GM21423 (cell line): Measurements from ENCODE around the gene KCTD5.
"Not testable (repeated sequence)": the region's sequence is repeated elsewhere in the genome, so short reads cannot be mapped to it uniquely, and the experiment has no call there.

Source experiments
- ATAC-seq: cut with Tn5 transposase; IDR thresholded peaks from one replicate; pipeline ENCODE4 v1.9.1; 2021; ENCODE audit warnings: mild to moderate bottlenecking, moderate library complexity; ENCODE audit not compliant: unreplicated experiment

Gene KCTD5, protein sequence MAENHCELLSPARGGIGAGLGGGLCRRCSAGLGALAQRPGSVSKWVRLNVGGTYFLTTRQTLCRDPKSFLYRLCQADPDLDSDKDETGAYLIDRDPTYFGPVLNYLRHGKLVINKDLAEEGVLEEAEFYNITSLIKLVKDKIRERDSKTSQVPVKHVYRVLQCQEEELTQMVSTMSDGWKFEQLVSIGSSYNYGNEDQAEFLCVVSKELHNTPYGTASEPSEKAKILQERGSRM

DNA sequence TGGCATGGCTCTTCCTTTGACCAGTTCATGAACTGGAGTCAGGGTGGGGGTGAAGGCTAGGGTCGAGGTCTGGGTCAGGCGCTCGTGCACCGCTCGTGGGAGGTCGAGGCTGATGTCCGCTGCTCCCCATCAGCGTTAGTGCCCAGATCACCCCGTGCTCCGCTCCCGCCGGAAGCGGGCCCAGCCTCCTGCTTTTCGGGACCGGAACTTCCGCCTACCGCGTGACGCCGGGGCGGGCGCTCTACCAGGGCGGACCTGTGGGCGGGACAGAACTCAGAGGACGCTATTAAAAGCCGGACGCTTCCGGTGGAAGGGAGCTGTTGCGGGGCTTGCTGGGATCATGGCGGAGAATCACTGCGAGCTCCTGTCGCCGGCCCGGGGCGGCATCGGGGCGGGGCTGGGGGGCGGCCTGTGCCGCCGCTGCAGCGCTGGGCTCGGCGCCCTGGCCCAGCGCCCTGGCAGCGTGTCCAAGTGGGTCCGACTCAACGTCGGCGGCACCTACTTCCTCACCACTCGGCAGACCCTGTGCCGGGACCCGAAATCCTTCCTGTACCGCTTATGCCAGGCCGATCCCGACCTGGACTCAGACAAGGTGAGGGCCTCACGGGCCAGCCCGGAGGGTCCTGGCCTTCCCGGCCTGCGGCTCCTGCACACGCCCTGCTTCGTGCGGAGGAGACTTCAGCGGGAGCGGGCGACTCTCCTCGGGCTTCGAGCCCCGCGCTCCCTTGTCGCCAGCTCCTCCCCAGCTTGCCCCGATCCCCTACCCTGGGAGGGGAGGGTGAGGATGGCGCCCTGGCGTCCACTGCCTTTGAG lies at the start of gene KCTD5:
KCTD5 (plus strand) TSS at position 315 of the 813 bp plus-strand sequence; CDS start at position 341, 26 bp downstream.
- ATAC-seq = peak; percentile 57

DNA sequence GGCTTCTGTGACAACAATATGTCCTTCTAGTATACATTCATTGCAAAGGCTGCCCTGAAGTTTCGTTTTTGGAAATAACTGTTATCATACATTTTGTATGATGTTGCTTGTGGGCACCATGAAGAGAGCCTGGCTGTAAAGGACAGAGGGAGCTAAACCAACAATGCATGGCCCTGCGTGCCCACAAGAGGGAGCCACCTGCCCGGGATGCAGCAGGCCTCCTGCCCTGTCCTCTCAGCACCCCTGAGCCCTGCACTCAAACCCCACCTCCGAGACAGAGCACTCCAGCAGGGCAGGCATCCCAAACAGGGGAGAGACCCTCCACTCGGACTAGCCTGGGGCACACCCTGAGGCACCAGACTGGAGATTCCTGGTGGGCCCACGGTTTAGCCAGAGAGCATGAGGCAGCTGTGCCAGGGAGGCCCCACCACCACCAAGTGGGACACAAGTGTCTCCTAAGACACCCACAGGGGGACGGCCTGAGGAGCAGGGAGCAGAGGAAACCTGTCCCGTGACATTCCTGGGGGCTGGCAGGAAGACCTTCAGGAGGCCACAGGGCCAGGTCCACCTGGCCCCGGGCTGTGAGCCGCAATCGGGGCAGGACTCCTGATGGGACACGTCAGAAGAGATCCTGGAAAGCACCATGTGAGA lies 43.1 kb upstream of the KCTD5 start:
- not testable (repeated sequence) for ATAC-seq

DNA sequence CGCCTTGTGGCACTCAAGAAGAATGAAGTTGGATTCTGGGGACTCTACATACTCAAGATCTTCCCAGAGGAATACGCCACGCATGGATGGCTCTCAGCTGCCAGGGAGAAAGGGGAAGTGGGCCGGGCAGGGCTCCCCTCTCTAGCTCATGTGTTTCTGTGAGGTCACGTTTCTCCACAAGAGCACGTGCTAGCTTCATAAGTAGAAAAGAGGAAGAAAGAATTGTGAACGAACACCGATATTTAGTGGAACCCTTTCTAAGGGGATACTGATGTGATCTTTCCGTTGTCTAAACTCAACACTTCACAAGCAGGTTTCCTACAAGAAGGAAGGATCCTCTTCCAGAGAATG lies 42.6 kb upstream of the KCTD5 start:
- ATAC-seq = not testable (repeated sequence)

DNA sequence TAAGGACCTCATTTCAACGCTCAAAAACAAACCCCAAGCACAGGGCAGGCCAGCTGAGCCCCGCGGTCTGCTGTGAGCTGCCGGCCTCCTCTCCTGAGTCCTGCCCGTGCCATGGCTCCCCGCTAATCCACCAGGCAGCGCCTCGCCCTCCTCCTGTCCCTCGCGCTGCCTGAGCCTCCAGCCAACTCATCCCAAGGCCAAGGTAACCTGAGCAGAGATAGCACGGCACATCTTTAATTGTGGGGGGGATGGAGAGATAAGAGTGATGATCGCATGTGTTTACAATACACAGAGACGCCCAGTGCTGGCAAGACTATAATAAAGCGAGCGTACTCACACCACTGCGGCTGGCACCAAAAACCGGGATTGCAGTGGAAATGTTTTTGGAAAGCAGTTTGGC lies 39.8 kb upstream of the KCTD5 start:
- not testable (repeated sequence) for ATAC-seq

DNA sequence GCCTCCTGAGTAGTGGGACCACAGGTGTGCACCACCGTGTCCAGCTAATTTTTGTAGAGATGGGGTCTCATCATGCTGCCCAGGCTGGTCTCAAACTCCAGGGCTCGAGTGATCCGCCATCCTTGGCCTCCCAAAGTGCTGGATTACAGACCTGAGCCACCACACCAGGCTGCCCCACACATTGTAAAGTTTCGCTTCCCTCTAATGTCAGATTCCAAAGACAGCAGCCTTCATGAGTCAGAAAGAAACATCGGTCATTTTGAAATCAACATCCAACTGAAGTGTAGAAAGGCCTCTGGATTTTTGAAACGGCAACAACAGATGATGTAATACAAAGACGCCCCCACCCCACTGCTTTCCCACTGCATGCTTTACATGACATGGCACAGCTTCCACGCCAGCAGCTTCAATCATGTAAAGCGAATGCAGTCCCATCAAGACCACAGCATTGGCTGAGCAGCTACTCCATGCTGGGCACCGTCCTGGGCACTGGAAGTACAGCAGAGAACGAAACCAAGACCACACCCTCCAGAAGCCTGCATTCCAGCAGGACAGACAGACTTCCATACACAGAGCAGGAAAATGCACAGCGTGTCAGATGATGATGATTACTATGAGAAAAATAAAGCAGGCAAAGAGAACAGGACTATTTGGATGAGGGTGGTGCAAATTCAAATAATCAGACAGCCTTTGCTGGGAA lies 37.4 kb upstream of the KCTD5 start:
- ATAC-seq = not testable (repeated sequence)

DNA sequence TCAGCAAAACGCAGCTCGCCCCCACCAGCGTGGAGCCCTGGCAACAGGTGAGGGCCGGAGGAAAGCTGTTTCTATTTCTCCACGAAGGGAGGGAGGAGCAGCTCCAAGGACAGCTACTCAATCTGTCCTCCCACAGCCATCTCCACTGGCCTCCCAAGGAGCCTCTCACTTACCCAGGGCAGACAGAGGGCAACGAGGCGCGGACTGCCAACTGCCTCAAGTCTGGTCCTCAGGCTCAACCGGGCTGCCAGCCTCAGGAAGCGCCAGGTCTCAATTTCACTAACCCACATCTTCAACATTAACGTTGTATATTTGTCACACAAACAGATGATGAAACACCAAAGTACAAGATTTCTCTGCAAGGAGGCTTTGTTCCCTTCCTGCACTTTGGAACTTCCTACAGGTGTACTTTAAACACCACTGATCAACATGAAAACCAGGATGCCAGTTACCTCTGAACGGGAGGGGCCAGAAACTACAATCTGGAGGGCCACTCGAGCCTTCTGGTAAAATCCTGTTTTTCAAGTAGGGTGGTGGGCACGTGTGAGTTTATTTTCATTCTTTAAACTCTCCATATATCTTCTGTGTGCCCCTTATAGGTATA lies 31.0 kb upstream of the KCTD5 start:
- ATAC-seq = not testable (repeated sequence)

DNA sequence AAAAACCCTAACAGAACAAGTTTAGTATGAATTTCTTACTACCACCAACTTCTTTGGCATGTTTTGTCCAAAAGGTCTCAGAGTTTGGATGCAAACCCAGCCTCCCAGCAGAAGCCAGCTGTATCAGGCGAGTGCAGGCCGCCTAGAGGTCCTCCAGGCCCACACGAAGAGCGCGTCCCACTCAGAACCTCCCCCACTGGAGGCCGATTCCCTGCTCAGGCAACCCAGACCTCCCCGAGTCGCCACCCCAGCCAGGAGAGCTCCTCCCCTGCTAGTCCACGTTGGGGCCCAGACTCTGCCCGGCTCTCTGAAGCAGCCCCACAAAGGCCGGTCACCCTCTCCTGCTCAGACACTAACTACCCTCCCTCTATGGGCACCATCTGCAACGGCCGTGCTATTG lies 28.4 kb upstream of the KCTD5 start:
- not testable (repeated sequence) for ATAC-seq

DNA sequence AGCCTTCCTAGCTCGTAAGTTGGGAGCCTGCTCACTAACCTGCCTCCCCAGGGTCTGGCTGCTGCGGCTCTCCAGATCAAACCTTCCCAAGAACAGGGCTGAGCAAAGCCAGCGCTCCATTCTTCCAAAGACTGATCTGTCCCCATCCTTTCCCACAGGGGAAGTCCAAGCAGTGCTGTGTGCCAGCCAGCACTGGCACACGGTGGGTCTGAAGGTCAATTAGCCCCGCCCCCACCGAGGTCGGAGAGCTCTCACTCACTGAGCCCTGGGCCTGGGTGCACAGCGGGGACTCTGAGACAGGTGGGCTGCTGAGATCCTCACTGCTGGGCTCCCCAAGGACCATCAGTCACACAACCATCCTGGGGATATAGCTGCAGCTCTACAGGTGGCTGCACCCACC lies 27.4 kb upstream of the KCTD5 start:
- not testable (repeated sequence) for ATAC-seq

DNA sequence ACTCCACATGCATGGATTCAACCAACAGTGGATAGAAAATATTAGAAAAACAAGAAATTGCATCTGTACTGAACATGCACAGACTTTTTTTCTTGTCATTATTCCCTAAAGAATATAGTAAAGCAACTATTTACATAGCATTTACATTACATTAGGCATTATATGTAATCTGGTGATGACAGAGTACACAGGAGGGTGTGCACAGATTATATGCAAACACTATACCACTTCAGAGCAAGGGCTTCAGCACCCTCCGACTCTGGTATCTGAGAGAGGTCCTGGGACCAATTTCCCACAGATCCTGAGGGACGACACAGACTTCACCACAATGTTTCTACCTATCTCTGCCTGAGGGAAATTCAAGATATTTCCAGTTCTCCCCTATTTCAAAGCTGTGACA lies 25.3 kb upstream of the KCTD5 start:
- no peak for ATAC-seq

DNA sequence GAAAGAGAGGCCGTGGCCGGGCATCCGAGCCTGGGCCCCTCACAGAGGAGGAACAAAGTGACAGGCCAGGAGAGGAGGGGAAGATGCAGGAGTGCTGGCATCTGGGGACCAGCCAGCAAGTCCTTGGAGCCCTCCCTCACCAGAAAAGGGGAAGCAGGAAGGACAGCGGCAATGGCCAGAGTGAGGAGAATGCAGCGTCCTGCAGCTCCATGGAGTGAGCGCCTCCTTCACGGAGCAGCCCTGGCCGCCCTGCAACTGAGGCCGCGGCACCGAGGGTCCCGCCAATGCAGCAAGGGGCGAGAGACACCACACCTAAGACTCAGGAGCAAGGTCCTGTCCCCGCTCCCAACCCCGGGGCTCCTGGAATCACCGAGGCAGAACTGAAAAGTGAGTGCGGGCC lies 24.5 kb upstream of the KCTD5 start:
- ATAC-seq = not testable (repeated sequence)

DNA sequence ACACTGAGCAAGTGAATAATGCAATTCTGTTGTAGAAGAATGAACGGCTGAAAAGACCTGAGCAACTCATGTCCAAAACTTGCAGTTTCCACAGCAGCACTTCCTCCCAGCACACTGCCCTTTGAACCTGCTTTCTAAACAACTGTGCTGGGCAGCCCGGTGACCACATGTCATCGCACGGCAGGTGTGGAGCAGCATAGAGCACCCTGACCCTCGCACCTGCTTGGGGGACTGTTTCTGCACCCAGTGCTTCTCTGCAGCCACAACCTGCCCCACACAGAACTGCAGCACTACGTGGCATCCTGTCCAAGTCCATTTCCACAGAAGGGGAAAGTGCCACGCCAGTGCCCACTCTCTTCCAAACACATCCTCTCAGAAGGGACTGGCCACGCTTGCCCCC lies 22.8 kb upstream of the KCTD5 start:
- ATAC-seq = not testable (repeated sequence)

DNA sequence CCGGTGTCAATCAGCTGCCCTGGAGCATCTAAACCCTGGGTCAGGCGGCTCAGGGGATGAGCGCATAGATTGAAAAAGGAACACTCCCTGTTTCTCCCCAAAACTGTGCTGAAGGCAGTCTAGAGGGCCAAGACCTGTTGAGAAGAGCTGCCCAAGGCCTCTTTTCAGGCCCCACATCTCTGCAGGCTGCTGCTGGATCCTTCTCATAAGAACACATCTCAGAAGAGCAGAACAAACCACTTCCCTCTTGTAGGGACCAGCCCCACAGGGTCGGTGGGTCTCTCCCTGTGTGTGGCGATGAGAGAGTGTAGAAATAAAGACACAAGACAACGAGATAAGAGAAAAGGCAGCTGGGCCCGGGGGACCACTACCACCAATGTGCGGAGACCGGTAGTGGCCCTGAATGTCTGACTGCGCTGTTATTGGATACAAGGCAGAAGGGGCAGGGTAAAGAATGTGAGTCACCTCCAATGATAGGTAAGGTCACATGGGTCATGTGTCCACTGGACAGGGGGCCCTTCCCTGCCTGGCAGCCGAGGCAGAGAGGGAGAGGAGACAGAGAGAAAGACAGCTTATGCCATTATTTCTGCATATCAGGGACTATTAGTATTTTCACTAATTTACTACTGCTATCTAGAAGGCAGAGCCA lies 22.2 kb upstream of the KCTD5 start:
- not testable (repeated sequence) for ATAC-seq

DNA sequence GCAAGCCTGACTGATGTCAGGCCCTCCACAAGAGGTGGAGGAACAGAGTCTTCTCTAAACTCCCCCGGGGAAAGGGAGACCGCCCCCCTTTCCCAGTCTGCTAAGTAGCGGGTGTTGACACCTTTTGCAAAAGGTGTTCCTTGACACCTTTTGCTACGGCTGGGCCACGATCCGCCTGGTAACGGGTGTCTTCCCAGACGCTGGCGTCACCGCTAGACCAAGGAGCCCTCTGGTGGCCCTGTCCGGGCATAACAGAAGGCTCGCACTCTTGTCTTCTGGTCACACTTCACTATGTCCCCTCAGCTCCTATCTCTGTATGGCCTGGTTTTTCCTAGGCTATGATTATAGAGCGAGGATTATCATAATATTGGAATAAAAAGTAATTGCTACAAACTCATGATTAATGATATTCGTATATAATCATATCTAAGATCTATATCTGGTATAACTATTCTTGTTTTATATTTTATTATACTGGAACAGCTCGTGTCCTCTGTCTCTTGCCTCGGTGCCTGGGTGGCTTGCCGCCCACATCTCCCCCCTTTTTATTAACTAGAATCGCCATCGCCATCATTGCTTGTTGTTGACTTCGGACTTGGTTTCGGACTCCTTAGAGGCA lies 21.5 kb upstream of the KCTD5 start:
- not testable (repeated sequence) for ATAC-seq

DNA sequence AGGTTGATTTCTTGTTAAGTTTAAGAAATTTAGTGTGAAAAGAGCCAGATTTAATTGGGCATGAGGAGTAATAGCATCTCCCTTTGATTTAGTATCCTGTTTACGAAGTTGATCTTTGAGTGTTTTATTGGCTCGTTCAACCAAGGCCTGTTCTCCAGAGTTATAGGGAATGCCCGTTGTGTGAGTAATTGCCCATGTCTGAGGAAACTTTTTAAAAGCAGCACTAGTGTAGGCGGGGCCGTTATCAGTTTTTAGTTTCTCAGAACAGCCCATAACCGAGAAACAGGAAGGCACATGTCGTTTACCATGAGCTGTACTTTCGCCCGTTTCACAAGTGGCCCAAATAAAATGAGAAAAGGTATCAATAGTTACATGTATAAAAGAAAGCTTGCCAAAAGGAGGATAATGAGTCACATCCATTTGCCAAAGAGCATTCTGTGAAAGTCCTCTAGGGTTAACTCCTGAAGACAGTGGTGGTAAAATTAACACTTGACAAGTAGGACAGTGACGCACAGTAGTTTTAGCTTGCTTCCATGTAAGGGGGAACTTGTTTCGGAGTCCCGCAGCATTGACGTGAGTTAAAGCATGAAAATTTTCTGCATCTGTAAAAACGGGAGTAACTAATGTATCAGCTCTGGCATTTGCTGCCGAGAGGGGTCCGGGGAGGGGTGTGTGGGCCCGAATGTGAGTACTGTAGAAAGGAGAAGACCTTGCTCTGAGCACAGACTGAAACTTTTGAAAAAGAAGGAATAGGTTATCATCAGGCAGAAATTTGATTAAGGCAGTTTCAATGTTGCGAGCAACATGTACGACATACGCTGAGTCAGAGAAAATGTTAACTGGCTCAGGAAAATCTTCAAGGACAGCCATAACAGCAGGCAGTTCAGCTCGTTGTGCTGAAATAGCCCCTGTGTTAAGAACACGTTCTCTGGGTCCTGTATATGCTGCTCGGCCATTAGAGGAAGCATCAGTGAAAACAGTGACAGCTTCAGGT lies 18.5 kb upstream of the KCTD5 start:
- ATAC-seq = no peak

DNA sequence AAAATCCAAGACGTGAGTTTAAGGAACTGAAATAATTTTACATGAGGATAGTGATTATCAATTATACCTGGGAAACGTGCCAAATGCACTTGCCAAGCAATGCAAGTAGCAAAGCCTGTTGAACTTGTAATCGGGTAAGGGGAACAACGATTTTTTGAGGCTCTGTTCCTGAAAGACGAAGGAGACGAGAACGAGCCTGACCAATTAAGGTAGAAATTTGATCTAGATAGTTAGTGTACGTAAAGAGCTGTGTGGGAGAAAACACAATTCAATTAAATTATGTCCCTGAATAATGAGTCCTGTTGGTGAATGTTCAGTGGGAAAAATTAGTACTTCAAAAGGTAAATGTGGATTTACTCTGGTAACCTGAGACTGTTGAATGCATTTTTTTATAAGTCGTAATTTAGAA lies 17.7 kb upstream of the KCTD5 start:
- no peak for ATAC-seq

DNA sequence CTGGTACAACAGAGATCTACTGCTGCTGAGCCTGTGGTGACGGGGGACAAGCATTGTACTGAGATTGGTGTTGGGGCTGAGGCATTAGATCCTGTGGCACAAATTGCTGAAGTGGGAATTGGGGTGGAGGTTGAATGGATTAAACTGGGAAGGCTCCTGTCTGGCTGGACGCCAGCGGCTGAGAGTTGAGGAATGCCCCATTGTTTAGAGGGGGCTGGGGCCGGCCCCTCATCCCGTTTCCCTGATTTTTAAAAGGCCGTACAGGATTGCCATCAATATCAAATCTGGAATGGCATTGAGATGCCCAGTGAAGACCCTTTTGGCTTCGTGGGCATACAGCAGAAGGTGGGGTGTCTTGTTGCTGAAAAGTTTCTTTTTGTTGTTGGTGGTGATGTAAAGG lies 15.7 kb upstream of the KCTD5 start:
- not testable (repeated sequence) for ATAC-seq

DNA sequence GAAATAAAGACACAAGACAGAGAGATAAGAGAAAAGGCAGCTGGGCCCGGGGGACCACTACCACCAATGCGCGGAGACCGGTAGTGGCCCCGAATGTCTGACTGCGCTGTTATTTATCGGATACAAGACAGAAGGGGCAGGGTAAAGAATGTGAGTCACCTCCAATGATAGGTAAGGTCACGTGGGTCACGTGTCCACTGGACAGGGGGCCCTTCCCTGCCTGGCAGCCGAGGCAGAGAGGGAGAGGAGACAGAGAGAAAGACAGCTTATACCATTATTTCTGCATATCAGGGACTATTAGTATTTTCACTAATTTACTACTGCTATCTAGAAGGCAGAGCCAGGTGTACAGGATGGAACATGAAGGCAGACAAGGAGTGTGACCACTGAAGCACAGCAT lies 12.7 kb upstream of the KCTD5 start:
- ATAC-seq = not testable (repeated sequence)

DNA sequence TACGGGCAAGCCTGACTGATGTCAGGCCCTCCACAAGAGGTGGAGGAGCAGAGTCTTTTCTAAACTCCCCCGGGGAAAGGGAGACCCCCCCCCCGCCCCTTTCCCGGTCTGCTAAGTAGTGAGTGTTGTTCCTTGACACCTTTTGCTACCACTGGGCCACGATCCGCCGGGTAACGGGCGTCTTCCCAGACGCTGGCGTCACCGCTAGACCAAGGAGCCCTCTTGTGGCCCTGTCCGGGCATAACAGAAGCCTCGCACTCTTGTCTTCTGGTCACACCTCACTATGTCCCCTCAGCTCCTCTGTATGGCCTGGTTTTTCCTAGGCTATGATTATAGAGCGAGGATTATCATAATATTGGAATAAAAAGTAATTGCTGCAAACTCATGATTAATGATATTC lies 12.3 kb upstream of the KCTD5 start:
- ATAC-seq = not testable (repeated sequence)

DNA sequence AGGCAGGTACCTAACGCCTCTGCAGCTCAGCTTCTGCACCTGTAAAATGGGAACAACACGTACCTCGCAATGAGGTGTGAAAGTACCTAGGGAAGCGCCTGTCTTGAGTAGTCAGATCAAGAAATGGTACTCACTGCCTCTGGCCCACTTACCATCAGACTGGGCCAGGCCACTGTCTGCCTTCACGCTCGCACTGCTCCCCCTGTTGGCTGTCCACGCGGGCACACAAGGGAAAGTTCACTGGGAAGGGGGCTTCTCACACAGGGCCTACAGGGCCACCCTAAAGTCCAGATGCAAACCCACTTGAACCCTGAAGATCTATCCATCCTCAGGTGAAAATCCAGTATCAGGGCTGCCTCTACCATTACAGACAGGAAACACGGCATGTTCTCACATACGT lies 11.1 kb upstream of the KCTD5 start:
- ATAC-seq = not testable (repeated sequence)
